NCI-H2081 treated with DMSO at 0.1 percent for 48 hours (cell line): ENCODE results near the gene PHKB.
"Not testable (repeated sequence)": the region's sequence is repeated elsewhere in the genome, so short reads cannot be mapped to it uniquely, and the experiment has no call there.

Source experiments
- DNase-seq: peaks from one replicate; lab custom pipeline; 2025; lab: John Stamatoyannopoulos, UW

PHKB gene

DNA sequence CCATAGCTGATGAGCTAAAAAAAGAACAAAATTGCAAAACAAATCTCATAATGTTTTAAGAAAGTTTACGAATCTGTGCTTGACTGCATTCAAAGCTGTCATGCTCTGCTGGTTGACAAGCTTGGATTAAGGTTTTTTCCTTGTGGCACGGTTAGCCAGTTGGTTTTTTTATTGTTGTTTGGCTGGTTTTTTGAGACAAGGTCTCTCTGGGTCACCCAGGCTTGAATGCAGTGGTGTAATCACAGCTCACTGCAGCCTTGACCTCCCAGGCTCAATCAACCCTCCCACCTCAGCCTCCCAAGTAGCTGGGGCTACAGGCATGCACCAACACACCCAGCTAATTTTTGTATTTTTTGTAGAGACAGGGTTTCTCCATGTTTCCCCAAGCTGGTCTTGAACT, 45.7 kb downstream of the PHKB start:
- no peak for DNase-seq

DNA sequence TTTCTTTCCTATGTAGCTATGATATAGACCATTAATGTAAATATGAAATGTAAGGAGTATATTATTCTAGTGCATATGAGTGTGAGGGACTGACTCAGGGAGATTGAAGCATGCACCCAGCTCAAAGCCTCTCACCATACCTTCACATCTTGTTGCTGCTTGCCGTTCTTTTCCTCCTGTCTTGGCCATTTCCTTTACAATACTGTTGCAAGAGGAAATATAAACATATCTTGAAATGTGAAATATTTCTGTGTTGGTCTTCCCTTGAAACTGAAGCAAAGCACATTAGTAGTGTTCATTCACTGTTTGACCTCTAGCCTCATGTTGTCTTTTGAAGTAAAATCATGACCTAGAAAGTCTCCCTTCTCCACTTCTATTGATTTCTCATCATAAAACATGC, 46.6 kb downstream of the PHKB start:
- DNase-seq = no peak

DNA sequence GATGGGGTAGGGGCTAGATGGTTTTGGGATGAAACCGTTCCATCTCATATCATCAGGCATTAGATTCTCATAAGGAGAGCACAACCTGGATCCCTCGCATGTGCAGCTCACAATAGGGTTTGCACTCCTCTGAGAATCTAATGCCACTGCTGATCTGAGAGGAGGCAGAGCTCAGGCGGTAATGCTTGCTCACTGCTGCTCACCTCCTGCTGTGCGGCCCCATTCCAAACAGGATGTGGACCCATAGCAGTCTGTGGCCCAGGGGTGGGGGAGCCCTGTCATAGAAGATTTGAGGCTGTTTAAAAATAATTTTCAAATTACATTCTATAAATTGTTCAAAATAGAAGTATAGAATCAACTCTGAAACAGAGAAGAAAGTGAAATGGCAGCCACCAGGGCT, 50.8 kb downstream of the PHKB start:
- no peak for DNase-seq

DNA sequence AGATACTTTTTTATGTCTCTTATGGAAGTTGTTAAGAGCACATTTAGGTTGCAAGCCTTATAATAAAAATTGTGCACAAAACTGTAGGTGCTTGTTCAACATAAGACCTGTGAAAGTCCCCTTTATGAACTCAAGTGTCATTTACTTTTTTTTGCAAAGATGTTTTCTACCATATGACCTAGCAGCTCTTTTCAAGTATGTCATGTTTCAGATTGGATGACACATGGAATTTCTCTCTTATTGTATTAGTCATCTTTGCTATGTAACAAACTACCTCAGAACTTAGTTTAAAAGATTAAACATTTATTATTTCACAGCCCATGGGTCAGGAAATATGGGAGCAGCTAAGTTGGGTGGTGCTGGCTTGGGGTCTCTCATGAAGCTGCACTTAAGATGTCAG, 57.9 kb downstream of the PHKB start:
- DNase-seq = no peak

DNA sequence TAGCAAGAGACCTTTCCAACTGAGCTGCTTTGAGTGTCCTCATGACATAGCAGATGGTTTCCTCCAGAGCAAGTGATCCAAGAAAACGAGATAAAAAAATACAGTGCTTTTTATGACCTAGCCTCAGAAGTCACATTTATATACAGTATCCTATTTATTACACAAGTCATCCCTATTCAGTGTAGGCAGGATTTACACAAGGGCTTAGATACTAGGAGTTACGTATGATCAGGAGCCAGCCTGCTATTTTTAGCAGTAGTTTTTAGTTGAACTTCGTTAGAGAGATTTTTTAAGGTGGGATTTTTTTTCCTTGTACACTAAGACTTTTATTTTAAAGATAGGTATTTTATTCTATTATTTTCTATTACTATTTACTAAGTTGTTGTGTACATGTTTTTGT, 58.4 kb downstream of the PHKB start:
- DNase-seq = no peak

DNA sequence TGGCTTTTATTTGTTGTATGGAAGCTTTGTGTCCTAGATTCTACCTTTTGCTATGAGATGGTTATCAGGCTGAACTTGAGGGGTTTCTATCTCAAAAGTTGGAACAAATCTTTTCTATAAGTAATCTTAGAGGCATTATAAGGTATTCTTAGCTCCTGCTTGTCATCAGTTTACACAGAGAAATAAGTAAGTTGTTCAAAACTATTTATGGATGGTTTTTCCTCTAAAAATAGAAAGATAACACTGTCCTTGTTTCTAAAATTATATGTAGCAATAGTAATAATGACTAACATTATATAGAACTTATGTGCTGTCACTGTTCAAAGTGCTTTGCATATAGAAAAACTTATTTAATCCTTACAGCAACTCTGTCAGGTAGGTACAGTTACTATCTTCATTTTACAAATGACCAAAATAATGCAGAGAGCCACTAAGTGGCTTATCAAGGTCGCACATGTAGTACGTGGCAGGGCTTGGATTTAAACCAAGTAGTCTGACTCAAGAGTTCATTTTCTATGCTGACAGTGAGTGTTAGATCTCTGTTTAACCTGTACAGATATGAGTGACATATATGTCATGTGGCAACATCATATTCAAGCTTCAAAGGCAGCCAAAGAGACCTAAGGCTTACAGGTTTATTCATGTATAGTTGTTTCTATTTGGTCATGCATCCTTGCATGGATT, 59.0 kb downstream of the PHKB start:
- no peak for DNase-seq

DNA sequence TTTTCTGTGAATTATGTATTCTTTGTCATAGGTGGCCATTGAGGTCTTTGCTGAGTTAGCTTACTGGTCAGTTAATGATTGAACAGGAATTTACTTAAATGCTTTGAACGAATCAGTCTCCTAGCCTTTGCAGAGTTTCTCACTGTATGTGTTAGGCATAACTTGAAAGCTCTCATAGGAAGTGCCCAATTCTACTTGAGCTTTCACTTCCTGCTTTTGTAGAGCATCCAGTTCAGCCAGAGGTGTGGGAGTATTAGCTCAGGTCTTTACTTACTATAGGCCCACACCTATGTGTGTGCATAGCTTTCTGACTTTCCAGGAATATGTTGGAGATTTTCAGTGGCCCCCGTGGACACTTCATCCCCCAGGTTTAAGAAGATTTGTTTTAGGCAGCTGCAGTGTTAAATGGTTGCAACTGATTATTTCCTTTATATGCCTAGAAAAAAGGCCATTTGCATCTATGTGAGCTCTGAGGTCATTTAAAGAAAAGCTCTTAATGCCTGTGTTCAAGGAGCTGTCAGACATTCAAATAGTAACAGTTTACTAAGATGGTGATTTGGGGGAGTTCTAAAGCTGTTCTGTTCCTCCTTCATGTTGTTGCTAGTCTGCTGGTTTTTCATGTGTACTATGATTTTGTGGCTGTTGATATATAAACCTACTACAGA, 62.3 kb downstream of the PHKB start:
- no peak for DNase-seq

DNA sequence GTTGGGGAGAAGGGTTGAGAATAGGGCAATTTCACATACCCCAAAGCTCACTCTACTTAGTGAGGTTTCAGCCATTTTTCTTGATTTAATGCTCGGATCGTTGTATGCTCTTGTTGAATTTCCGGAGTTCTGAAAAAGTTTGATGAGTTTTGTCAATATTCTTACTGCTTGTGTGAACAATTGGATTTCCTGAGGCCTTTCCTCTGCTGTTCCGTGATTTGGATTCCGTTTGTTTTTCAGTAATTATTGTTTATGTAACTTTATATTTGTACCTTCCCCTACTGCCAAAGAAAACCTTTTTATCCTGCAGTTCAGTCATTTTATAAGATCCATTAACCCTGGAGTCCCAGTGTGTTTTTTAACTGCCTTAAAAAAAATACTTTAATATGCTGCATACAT, 62.9 kb downstream of the PHKB start:
- DNase-seq = no peak

DNA sequence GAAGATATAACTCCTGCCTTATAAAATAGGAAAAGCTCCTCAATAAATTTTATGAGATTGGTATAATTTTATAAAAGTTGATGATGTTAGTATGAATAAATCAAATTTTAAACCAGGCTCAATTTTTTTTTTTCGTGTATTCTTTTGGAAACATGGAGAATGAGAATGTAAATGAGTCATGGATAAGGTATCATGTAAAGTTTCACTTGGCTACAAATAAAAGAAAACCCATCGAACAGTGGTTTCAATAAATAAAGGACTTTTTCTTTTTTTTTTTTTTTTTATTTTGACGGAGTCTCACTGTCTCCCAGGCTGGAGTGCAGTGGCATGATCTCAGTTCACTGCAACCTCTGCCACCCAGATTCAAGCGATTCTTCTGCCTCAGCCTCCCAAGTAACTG, 67.3 kb downstream of the PHKB start:
- DNase-seq = no peak

DNA sequence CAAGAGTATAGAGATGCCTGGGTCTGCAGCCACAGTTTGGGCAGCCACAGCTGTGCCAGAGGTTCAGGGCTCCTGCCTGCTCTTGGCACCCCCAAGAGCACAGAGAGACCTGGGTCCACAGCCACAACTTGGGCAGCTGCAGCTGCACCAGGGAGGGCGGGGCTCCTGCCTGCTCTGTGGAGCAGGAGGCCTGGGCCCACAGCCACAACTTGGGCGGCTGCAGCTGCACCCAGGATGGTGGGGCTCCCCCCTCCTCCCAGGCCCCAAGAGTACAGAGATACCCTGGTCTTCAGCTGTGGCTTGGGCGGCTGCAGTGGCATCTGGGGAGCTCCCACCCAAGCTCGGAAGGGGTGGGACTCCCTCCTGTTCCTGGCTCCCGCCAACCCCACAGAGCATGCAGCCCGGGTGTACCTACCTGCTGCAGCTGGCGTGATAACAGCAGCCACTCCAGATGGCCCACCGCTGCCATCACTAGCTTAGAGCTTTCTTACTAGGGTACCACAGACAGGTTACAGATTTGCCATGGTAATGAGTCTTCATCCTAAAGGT, 72.7 kb downstream of the PHKB start:
- no peak for DNase-seq

DNA sequence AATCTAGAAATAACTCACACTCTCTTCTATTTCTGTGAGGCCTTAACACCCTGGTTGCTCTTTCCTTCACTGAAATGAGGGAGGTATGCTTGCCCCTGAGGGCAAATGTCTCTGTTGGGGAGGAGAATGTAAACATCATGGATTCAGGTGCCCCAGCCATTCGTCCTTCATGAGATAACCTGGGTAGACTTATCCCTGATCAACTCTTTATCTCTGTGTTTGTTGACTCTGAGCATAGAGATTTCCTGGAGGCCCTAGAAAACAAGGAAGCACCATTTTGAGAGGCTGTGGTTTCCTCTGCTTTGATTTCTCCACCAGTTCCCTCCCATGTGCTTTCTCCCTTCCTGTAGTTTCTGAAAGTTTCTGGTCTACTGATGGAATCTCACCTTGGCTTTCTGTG, 77.3 kb downstream of the PHKB start:
- DNase-seq = no peak

DNA sequence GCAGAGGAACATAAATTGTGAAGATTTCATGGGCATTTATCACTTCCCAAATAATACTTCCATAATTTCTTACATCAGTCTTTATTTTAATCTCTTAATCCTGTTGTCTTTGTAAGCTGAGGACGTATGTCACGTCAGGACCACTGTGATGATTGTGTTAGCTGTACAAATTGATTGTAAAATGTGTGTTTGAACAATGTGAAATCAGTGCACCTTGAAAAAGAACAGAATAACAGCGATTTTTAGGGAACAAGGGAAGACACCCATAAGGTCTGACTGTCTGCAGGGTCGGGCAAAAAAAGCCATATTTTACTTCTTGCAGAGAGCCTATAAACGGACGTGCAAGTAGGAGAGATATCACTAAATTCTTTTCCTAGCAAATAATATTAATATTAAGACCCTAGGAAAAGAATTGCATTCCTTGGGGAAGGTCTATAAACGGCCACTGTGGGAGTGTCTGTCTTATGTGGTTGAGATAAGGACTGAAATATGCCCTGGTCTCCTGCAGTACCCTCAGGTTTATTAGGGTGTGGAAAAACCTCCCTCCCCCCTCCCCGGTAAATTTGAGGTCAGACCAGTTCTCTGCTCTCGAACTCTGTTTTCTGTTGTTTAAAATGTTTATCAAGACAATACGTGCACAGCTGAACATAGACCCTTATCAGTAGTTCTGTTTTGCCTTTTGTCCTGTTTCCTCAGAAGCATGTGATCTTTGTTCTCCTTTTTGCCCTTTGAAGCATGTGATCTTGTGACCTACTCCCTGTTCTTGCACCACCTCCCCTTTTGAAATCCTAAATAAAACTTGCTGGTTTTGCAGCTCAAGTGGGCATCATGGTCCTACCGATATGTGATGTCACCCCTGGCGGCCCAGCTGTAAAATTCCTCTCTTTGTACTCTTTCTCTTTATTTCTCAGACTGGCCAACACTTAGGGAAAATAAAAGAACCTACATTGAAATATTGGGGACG, 78.9 kb downstream of the PHKB start:
- DNase-seq = not testable (repeated sequence)

DNA sequence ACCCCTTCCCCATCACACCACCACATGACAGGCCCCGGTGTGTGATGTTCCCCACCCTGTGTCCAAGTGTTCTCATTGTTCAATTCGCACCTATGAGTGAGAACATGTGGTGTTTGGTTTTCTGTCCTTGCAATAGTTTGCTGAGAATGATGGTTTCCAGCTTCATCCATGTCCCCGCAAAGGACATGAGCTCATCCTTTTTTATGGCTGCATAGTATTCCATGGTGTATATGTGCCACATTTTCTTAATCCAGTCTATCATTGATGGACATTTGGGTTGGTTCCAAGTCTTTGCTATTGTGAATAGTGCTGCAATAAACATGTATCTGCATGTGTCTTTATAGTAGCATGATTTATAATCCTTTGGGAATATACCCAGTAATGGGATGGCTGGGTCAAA, 80.0 kb downstream of the PHKB start:
- DNase-seq = not testable (repeated sequence)

DNA sequence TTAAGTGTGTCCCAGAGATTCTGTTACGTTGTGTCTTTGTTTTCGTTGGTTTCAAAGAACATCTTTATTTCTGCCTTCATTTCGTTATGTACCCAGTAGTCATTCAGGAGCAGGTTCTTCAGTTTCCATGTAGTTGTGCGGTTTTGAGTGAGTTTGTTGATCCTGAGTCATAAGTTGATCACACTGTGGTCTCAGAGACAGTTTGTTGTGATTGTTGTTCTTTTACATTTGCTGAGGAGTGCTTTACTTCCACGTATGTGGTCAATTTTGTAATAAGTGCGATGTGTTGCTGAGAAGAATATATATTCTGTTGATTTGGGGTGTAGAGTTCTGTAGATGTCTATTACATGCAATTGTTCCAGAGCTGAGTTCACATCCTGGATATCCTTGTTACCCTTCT, 83.1 kb downstream of the PHKB start:
- DNase-seq = not testable (repeated sequence)

DNA sequence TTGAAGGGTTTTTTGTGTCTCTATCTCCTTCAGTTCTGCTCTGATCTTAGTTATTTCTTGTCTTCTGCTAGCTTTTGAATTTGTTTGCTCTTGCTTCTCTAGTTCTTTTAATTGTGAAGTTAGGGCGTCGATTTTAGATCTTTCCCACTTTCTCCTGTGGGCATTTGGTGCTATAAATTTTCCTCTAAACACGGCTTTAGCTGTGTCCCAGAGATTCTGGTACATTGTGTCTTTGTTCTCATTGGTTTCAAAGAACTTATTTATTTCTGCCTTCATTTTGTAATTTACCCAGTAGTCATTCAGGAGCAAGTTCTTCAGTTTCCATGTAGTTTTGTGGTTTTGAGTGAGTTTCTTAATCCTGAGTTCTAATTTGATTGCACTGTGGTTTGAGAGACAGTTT, 90.1 kb downstream of the PHKB start:
- not testable (repeated sequence) for DNase-seq

DNA sequence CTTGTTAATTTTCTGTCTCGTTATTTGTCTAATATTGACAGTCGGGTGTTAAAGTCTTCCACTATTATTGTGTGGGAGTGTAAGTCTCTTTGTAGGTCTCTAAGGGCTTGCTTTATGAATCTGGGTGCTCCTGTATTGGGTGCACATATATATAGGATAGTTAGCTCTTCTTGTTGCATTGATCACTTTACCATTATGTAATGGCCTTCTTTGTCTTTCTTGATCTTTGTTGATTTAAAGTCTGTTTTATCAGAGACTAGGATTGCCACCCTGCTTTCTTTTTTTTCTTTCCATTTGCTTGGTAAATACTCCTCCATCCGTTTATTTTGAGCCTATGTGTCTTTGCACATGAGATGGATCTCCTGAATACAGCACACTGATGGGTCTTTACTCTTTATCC, 90.6 kb downstream of the PHKB start:
- DNase-seq = not testable (repeated sequence)

DNA sequence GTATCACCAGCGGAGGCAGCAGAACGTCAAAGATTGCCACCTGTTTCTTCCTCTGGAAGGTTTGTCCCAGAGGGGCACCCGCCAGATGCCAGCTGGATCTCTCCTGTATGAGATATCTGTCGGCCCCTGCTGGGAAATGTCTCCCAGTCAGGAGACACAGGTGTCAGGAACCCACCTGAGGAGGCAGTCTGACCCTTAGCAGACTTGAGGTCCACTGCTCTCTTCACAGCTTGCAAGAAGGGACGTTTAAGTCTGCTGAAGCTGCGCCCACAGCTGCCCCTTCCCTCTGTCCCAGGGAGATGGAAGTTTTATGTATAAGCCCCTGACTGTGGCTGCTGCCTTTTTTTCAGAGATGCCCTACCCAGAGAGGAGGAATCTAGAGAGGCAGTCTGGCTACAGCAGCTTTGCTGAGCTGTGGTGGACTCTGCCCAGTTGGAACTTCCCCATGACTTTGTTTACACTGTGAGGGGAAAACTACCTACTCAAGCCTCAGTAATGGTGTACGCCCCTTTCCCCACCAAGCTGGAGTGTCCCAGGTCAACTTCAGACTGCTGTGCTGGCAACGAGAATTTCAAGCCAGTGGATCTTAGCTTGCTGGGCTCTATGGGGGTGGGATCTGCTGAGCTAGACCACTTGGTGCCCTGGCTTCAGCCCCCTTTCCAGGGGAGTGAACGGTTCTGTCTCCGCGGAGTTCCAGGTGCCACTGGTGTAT, 92.9 kb downstream of the PHKB start:
- DNase-seq = no peak

DNA sequence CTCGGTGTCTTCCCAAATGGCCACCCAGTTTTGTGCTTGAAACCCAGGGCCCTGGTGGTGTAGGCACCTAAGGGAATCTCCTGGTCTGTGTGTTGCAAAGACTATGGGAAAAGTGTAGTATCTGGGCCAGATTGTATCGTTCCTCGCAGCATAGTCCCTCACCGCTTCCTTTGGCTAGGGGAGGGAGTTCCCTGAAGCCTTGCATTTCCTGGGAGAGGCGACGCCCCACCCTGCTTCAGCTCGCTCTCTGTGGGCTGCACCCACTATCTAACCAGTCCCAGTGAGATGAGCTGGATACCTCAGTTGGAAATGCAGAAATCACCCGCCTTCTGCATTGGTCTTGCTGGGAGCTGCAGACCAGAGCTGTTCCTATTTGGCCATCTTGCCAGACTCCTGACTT, 93.5 kb downstream of the PHKB start:
- not testable (repeated sequence) for DNase-seq

DNA sequence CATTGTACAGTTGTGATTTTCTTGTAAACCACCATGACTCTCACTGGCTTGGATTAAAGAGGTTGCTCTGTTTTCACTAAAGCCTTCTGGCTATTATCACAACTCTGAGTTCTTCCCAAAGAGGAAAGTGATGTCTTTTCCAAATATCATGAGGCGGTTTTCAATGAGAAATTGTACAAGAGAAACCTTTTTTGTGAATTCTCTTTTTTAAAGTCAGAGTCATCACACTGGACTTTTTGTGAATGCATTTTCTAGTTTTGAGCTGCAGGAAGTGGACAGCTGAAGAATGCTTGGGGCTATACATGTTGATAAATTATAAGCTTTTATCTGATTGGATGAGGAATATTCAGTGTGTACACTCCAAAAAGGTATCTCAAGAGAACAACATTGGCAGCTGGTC, 100.2 kb downstream of the PHKB start:
- DNase-seq = no peak

DNA sequence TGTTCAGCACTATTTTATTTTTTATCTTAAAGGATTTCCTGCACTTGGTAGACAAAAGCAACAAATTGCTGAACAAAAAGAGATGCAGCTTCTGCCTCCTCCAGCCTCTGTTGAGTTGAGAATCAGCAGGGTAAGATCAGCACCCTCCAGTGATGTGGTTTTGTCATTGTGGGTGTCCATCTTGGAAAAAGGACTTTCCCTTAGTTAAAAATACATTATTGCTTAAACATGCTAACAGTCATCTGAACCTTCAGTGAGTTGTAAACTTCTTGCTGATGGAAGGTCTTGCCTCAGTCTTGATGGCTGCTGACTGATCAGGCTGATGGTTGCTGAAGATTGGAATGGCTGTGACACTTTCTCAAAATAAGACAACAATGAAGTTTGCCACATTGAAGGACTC, 101.2 kb downstream of the PHKB start:
- DNase-seq = no peak

DNA sequence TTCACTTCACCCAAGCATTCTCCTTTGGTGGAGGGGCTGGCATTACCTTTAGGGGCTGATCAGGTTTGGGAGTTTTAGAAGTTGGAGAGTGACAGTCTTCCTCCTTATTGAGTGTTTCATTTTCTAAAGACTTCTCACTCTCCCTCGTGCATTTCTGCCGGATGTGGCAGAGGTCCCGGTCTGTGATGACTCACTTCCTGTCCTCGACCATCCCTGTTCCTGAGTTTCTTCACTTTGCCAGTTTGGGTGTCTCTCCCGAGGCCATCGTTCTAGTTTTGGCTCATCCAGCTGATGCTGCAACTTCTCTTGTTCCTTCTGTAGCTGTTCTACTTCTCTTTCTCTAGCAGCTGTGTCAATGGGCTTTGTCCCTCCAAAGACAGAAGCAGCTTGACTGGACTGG, 104.3 kb downstream of the PHKB start:
- no peak for DNase-seq

DNA sequence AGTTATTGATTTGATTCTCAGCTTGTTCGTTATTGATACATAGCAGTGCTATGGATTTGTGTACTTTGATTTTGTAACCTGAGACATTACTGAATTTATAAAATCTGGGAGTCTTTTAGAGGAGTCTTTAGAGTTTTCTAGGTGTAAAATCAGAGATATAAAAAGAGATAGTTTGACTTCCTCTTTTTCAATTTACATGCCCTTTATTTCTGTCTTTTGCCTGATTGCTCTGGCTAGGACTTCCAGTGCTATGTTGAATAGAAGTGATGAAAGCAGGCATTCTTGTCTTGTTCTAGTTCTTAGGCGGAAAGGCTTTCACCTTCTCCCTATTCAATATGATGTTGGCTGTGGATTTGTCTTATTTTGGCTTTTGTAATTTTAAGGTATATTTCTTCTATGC, 106.2 kb downstream of the PHKB start:
- no peak for DNase-seq
